Measurements from ENCODE around the gene RPL28. TPM values are rescaled to one million over a fixed set of nuclear protein-coding genes. Genes with fewer than 3 reads are reported as not detected.

Gene RPL28
- total and polyA plus RNA-seq, 10 of the 15 experiments (the other 5 are each of a cell fraction or from before 2014, with no cell fraction given), result 260 to 3,542 (median 891) TPM

- TF ChIP-seq EZH2 (IDR thresholded peaks at IDR 0.05; ENCODE audit: borderline replicate concordance, control insufficient read depth, low read depth, low read length) (no peak), ELK1 (IDR thresholded peaks at IDR 0.05; ENCODE audit: low read depth, low read length) (no peak), E2F8 (IDR thresholded peaks at IDR 0.05; ENCODE audit: low read depth, partially characterized antibody) (no peak), CHD1 (IDR thresholded peaks at IDR 0.05; ENCODE audit: low read depth, low read length) (no peak)
Observed at GRCh38 chr19:55439052-55439451, 53.3 kb downstream of the RPL28 start (continued).

- ChIA-PET POLR2A (no interaction called here), SMC1A (ENCODE audit: uncharacterized antibody, unreplicated experiment) (no interaction called here), CTCF (no interaction called here), RAD21 (ENCODE audit: unreplicated experiment) (no interaction called here)
- H3K36me3 ChIP-seq (ENCODE audit: control insufficient read depth in 2 of 2, insufficient read depth in 2 of 2, low read length in 1 of 2), result no peaks in the 10 kb centered on the region
- no peak for FAIRE-seq
- ATAC-seq, result peak; percentile 62
- BruUV-seq (replicated peaks), result no TSS peak
- H3K27me3 ChIP-seq (replicated peaks in 1 of 2; ENCODE audit: control insufficient read depth in 2 of 2, insufficient read depth in 2 of 2, low read length in 1 of 2), result peaks cover 0 to 1% of the 10 kb centered on the region in 2 experiments; a peak in 2 of 4 replicates
- H3K9ac ChIP-seq (ENCODE audit: control insufficient read depth, insufficient read depth, low read length), result no peak overlapping the region
- peak overlapping the region; percentile 9; the same call in 1 of the 2 replicates for H3K4me2 ChIP-seq (ENCODE audit: control insufficient read depth, insufficient read depth)
- no peak overlapping the region for H2AFZ ChIP-seq (ENCODE audit: control insufficient read depth, low read depth, low read length)
- H4K20me1 ChIP-seq (ENCODE audit: control insufficient read depth, insufficient read depth), result no peaks in the 10 kb centered on the region
- no peaks in the 10 kb centered on the region for H3K4me1 ChIP-seq (ENCODE audit: control insufficient read depth, insufficient read depth, low read length)
- in situ Hi-C loops (cut with MboI), result no loop called here
- H3K4me3 ChIP-seq, result no peak overlapping the region
- WGBS (ENCODE audit: insufficient coverage, insufficient replicate concordance, low lambda C conversion rate, missing lambda C conversion rate), result 35% methylated on average over 34 of the region's 39 CpGs
- no peaks in the 10 kb centered on the region for H3K9me3 ChIP-seq (replicated peaks; ENCODE audit: control insufficient read depth, insufficient read depth, low read length)
- intact Hi-C loops (cut with micrococcal nuclease; ENCODE audit: unreplicated experiment), result no loop called here
- no peaks in the 10 kb centered on the region for H3K79me2 ChIP-seq (ENCODE audit: control insufficient read depth, insufficient read depth, low read length)
- no peak overlapping the region for H3K27ac ChIP-seq (ENCODE audit: control insufficient read depth, insufficient read depth)
- no peak for DNase-seq (ENCODE audit: low read depth, low spot score)
- TF ChIP-seq POLR2A (IDR thresholded peaks at IDR 0.05; ENCODE audit: low read depth, low read length), result no peak
- TF ChIP-seq CHD4 (IDR thresholded peaks at IDR 0.05), result no peak
- TF ChIP-seq IKZF1 (conservative IDR thresholded peaks at IDR 0.05), result no peak
- TF ChIP-seq RAD51 (IDR thresholded peaks at IDR 0.05), result no peak
- peak; percentile 75 for TF ChIP-seq PKNOX1 (IDR thresholded peaks at IDR 0.05)
- TF ChIP-seq PAX5 (IDR thresholded peaks at IDR 0.05; ENCODE audit: borderline replicate concordance, low read depth, low read length), result no peak
- no peak for TF ChIP-seq ZNF687 (IDR thresholded peaks at IDR 0.05)
- no peak for TF ChIP-seq BCL11A (IDR thresholded peaks at IDR 0.05; ENCODE audit: low read depth, low read length)
Observed at GRCh38 chr19:55440411-55441105, 54.8 kb downstream of the RPL28 start.
